H9 (cell line): Measurements from ENCODE around the gene RSPO3. TPM values are rescaled to one million over a fixed set of nuclear protein-coding genes. Genes with fewer than 3 reads are reported as not detected.

Experiments used
- DNase-seq: peaks from one replicate; pipeline ENCODE4 v3.0.0-alpha.2; 2017
- H2AFZ ChIP-seq: one replicate; pipeline ENCODE4 v1.6.1; 2013; ENCODE audit warnings: mild to moderate bottlenecking, low read length, control low read depth, moderate library complexity
- H2AK5ac ChIP-seq: 2 replicates; pipeline ENCODE4 v1.6.1; 2013; ENCODE audit warnings: low read length, control low read depth, mixed read lengths; ENCODE audit not compliant: insufficient read length
- H2BK120ac ChIP-seq: one replicate; pipeline ENCODE4 v1.6.1; 2013; ENCODE audit warnings: low read depth, mild to moderate bottlenecking, low read length, control low read depth, inconsistent platforms; ENCODE audit not compliant: poor library complexity, severe bottlenecking
- H2BK12ac ChIP-seq: 2 replicates; pipeline ENCODE4 v1.6.1; 2013; ENCODE audit warnings: low read length, control low read depth, mixed read lengths, low read depth; ENCODE audit not compliant: insufficient read length
- H2BK15ac ChIP-seq: 2 replicates; pipeline ENCODE4 v1.6.1; 2013; ENCODE audit warnings: low read depth, low read length, control low read depth
- H2BK20ac ChIP-seq: one replicate; pipeline ENCODE4 v1.6.1; 2013; ENCODE audit warnings: low read depth, mild to moderate bottlenecking, low read length, control low read depth, inconsistent platforms; ENCODE audit not compliant: poor library complexity, severe bottlenecking
- H2BK5ac ChIP-seq: 2 replicates; pipeline ENCODE4 v1.6.1; 2013; ENCODE audit warnings: low read length, control low read depth, mixed read lengths; ENCODE audit not compliant: insufficient read length
- H3K14ac ChIP-seq: 2 replicates; pipeline ENCODE4 v1.6.1; 2013; ENCODE audit warnings: low read length, control low read depth; ENCODE audit not compliant: insufficient read depth
- H3K18ac ChIP-seq: 2 replicates; pipeline ENCODE4 v1.6.1; 2013; ENCODE audit warnings: low read depth, mild to moderate bottlenecking, mixed read lengths, low read length, control low read depth; ENCODE audit not compliant: insufficient read length
- H3K23ac ChIP-seq: 2 replicates; pipeline ENCODE4 v1.6.1; 2013; ENCODE audit warnings: low read length, control low read depth, mixed read lengths, low read depth; ENCODE audit not compliant: insufficient read length
- H3K23me2 ChIP-seq: 2 replicates; pipeline ENCODE4 v1.6.1; 2013; ENCODE audit warnings: low read depth, mild to moderate bottlenecking, mixed read lengths, low read length, control low read depth; ENCODE audit not compliant: insufficient read length, poor library complexity, severe bottlenecking
- H3K27ac ChIP-seq: 2 replicates; pipeline ENCODE4 v1.5.1; 2013; ENCODE audit warnings: low read length, control low read depth, mixed read lengths, low read depth; ENCODE audit not compliant: insufficient read length
- H3K27me3 ChIP-seq: 2 replicates; pipeline ENCODE4 v1.6.1; 2013; ENCODE audit warnings: low read length, control low read depth, inconsistent platforms; ENCODE audit not compliant: insufficient read depth
- H3K4ac ChIP-seq: 2 replicates; pipeline ENCODE4 v1.6.1; 2013; ENCODE audit warnings: low read depth, mild to moderate bottlenecking, control low read depth, inconsistent platforms, low read length, moderate library complexity
- H3K4me1 ChIP-seq: 2 replicates; pipeline ENCODE4 v1.6.1; 2013; ENCODE audit warnings: low read length, control low read depth, inconsistent platforms; ENCODE audit not compliant: insufficient read depth
- H3K4me2 ChIP-seq: 2 replicates; pipeline ENCODE4 v1.6.1; 2013; ENCODE audit warnings: low read length, control low read depth, mixed read lengths; ENCODE audit not compliant: insufficient read length, insufficient read depth
- H3K56ac ChIP-seq: 2 replicates; pipeline ENCODE4 v1.6.1; 2013; ENCODE audit warnings: low read depth, mild to moderate bottlenecking, mixed read lengths, low read length, control low read depth; ENCODE audit not compliant: insufficient read length
- H3K79me1 ChIP-seq: 2 replicates; pipeline ENCODE4 v1.6.1; 2013; ENCODE audit warnings: low read depth, mild to moderate bottlenecking, moderate library complexity, low read length, control low read depth, inconsistent platforms; ENCODE audit not compliant: insufficient read depth, poor library complexity, severe bottlenecking
- H3K79me2 ChIP-seq: 2 replicates; pipeline ENCODE4 v1.6.1; 2013; ENCODE audit warnings: low read length, control low read depth, inconsistent platforms; ENCODE audit not compliant: insufficient read depth
- H3K9ac ChIP-seq: 2 replicates; pipeline ENCODE4 v1.6.1; 2013; ENCODE audit warnings: low read length, control low read depth, mixed read lengths; ENCODE audit not compliant: insufficient read length; ENCODE audit errors: extremely low read depth
- H3K9me3 ChIP-seq: one replicate; pipeline ENCODE4 v1.6.1; 2013; ENCODE audit warnings: low read depth, low read length, inconsistent platforms; ENCODE audit not compliant: control insufficient read depth
- H3T11ph ChIP-seq: one replicate; pipeline ENCODE4 v1.6.1; 2013; ENCODE audit warnings: mild to moderate bottlenecking, low read length, control low read depth, inconsistent platforms
- H4K20me1 ChIP-seq: one replicate; pipeline ENCODE4 v1.6.1; 2013; ENCODE audit not compliant: control insufficient read depth, insufficient read length, insufficient read depth
- H4K5ac ChIP-seq: 2 replicates; pipeline ENCODE4 v1.6.1; 2013; ENCODE audit warnings: low read depth, mild to moderate bottlenecking, mixed read lengths, low read length, control low read depth; ENCODE audit not compliant: insufficient read length
- H4K8ac ChIP-seq: replicated peaks from 2 replicates; pipeline ENCODE4 v1.6.1; 2013; ENCODE audit warnings: low read length, control low read depth, mixed read lengths, low read depth; ENCODE audit not compliant: insufficient read length
- H4K91ac ChIP-seq: 2 replicates; pipeline ENCODE4 v1.6.1; 2013; ENCODE audit warnings: low read depth, mild to moderate bottlenecking, moderate library complexity, mixed read lengths, low read length, control low read depth; ENCODE audit not compliant: insufficient read length
- H3K27ac Mint-ChIP-seq, 3 experiments: 2 replicates in 2 of 3; 3 replicates in 1 of 3; pipeline ENCODE4 v1.8.0; 2020 to 2021; ENCODE audit warnings: mixed read lengths in 3 of 3, mild to moderate bottlenecking in 1 of 3, moderate library complexity in 1 of 3
- H3K27me3 Mint-ChIP-seq: 2 replicates; pipeline ENCODE4 v1.8.0; 2021; ENCODE audit warnings: low read depth, mild to moderate bottlenecking, moderate library complexity, mixed read lengths
- H3K36me3 Mint-ChIP-seq, 3 experiments: 2 replicates in 2 of 3; 3 replicates in 1 of 3; pipeline ENCODE4 v1.8.0; 2020 to 2021; ENCODE audit warnings: low read depth in 3 of 3, mixed read lengths in 3 of 3; ENCODE audit not compliant: insufficient read depth in 1 of 3
- H3K4me1 Mint-ChIP-seq, 2 experiments: 2 replicates each; pipeline ENCODE4 v1.8.0; 2020; ENCODE audit warnings: mixed read lengths in 2 of 2
- H3K4me3 Mint-ChIP-seq, 2 experiments: 2 replicates in 1 of 2; 3 replicates in 1 of 2; pipeline ENCODE4 v1.8.0; 2020 to 2021; ENCODE audit warnings: mild to moderate bottlenecking in 2 of 2, mixed read lengths in 2 of 2, moderate library complexity in 1 of 2
- H3K9me3 Mint-ChIP-seq, 2 experiments: 2 replicates in 1 of 2; 3 replicates in 1 of 2; pipeline ENCODE4 v1.8.0; 2020; ENCODE audit warnings: mild to moderate bottlenecking in 2 of 2, mixed read lengths in 2 of 2, moderate library complexity in 1 of 2
- total RNA-seq: library from RNA; stranded (reverse); gene quantifications from 2 replicates; pipeline ENCODE4 v1.2.1, GENCODE V29; 2021
- TF ChIP-seq, protein P1 (sequence below): fragments of 200-600 bp; sonication (generic); conservative IDR thresholded peaks from 3 replicates; pipeline ENCODE4 v1.8.0; 2021; ENCODE audit warnings: antibody characterized with exemption, mild to moderate bottlenecking

The RSPO3 gene
- total RNA-seq, 1 experiment from 2014 or later: not detected

DNA sequence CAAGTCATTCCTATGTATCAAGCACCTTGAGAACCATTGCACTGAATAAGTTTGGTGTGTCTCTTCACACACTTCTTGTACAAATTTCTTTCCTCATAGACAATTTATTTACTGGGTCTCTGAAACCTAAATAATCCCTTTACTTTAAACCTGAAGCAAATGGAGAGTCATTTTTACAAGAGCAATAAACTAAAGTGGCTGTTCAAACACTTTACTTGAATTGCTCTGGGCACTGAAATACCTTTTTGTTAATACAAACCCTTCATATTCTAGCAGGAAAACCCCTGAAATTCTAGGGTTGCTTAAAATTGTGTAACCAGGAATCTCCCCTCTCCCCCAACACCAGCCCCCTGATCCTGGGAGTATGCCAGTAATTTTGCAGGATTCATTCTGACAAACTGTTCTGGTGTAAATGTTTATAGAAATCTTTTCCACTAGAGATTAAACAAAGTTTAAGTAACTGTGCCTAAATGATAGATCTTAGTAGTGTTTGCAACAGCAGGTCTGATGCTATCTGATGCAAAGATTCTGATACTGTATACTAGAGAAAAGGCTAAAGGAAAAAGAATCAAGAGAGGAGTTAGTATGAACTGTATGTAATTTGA, 13.4 kb downstream of the RSPO3 start:
- Histone ChIP-seq H3K23me2 (no peaks in the 10 kb centered on the region), H4K5ac (no peak overlapping the region), H3K56ac (no peak overlapping the region), H2AK5ac (no peak overlapping the region), H2BK20ac (no peak overlapping the region), H2BK15ac (no peak overlapping the region), H2BK120ac (no peak overlapping the region), H3K9me3 (no peaks in the 10 kb centered on the region), H3K79me1 (no peaks in the 10 kb centered on the region), H3K27ac (no peak overlapping the region), H3K4ac (no peak overlapping the region), H2AFZ (no peak overlapping the region), H3K27me3 (no peaks in the 10 kb centered on the region), H3K18ac (no peak overlapping the region), H3K79me2 (no peaks in the 10 kb centered on the region), H2BK5ac (no peak overlapping the region), H3K14ac (no peak overlapping the region), H4K8ac (no peak overlapping the region), H3T11ph (no peak overlapping the region), H2BK12ac (no peak overlapping the region), H4K20me1 (no peaks in the 10 kb centered on the region), H3K23ac (no peak overlapping the region), H4K91ac (no peak overlapping the region), H3K9ac (no peak overlapping the region), H3K4me2 (no peak overlapping the region), H3K4me1 (no peaks in the 10 kb centered on the region)
- no peaks in the 10 kb centered on the region for H3K4me1 Mint-ChIP-seq
- DNase-seq: no peak
- no peaks in the 10 kb centered on the region for H3K36me3 Mint-ChIP-seq
- peaks cover 6% of the 10 kb centered on the region for H3K27me3 Mint-ChIP-seq
- H3K9me3 Mint-ChIP-seq: no peaks in the 10 kb centered on the region
- TF ChIP-seq, protein P1, sequence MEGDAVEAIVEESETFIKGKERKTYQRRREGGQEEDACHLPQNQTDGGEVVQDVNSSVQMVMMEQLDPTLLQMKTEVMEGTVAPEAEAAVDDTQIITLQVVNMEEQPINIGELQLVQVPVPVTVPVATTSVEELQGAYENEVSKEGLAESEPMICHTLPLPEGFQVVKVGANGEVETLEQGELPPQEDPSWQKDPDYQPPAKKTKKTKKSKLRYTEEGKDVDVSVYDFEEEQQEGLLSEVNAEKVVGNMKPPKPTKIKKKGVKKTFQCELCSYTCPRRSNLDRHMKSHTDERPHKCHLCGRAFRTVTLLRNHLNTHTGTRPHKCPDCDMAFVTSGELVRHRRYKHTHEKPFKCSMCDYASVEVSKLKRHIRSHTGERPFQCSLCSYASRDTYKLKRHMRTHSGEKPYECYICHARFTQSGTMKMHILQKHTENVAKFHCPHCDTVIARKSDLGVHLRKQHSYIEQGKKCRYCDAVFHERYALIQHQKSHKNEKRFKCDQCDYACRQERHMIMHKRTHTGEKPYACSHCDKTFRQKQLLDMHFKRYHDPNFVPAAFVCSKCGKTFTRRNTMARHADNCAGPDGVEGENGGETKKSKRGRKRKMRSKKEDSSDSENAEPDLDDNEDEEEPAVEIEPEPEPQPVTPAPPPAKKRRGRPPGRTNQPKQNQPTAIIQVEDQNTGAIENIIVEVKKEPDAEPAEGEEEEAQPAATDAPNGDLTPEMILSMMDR: no peak
- no peak overlapping the region for H3K4me3 Mint-ChIP-seq
- no peak overlapping the region for H3K27ac Mint-ChIP-seq
